GM23248 (cell line): ENCODE measurements around the gene LRP1.

Experiments
- EZH2 ChIP-seq: fragments of 200-600 bp; sonication (generic); IDR thresholded peaks from 2 replicates; pipeline ENCODE4 v1.6.1; 2018; ENCODE audit warnings: antibody characterized with exemption, mild to moderate bottlenecking; ENCODE audit not compliant: insufficient read depth, poor library complexity, severe bottlenecking
- EZH2phosphoT487 ChIP-seq: fragments of 200-600 bp; sonication (generic); IDR thresholded peaks from 2 replicates; pipeline ENCODE4 v1.6.1; 2018; ENCODE audit warnings: antibody characterized with exemption, moderate library complexity, mild to moderate bottlenecking, low read depth; ENCODE audit not compliant: insufficient read depth

GRCh38 chr12:57134949-57135348 is 6.7 kb downstream of the LRP1 start:
- TF ChIP-seq EZH2 (no peak), EZH2phosphoT487 (no peak)
